Kidney epithelial cell (primary cell): ENCODE measurements around the gene SLC25A23. TPM values are rescaled to one million over a fixed set of nuclear protein-coding genes. Genes with fewer than 3 reads are reported as not detected.

Experiments used
- DNase-seq: peaks from one replicate; pipeline ENCODE4 v3.0.0-alpha.2; 2010; ENCODE audit warnings: low read depth
- H3K27me3 ChIP-seq: 2 replicates; pipeline ENCODE4 v1.6.0; 2011; ENCODE audit warnings: low read length; ENCODE audit not compliant: control insufficient read depth, insufficient read depth
- H3K36me3 ChIP-seq: 2 replicates; pipeline ENCODE4 v1.5.1; 2011; ENCODE audit warnings: low read length; ENCODE audit not compliant: control insufficient read depth, insufficient read depth
- H3K4me3 ChIP-seq: 2 replicates; pipeline ENCODE4 v1.5.1; 2011; ENCODE audit warnings: low read depth, mild to moderate bottlenecking, control low read depth, low read length
- total RNA-seq: library from RNA; depleted of rRNA; stranded (reverse); fragments of >200 nt; gene quantifications from 2 replicates; pipeline ENCODE4 v1.2.3, GENCODE V29; 2015
- TF ChIP-seq, protein P1 (sequence below): IDR thresholded peaks from 2 replicates; pipeline ENCODE4 v1.5.1; 2011; ENCODE audit warnings: mild to moderate bottlenecking, moderate library complexity, low read length, control low read depth, inconsistent platforms; ENCODE audit not compliant: insufficient read depth, poor library complexity, severe bottlenecking

The SLC25A23 gene
- total RNA-seq, 1 donor from 2014 or later = 68.6 TPM

DNA sequence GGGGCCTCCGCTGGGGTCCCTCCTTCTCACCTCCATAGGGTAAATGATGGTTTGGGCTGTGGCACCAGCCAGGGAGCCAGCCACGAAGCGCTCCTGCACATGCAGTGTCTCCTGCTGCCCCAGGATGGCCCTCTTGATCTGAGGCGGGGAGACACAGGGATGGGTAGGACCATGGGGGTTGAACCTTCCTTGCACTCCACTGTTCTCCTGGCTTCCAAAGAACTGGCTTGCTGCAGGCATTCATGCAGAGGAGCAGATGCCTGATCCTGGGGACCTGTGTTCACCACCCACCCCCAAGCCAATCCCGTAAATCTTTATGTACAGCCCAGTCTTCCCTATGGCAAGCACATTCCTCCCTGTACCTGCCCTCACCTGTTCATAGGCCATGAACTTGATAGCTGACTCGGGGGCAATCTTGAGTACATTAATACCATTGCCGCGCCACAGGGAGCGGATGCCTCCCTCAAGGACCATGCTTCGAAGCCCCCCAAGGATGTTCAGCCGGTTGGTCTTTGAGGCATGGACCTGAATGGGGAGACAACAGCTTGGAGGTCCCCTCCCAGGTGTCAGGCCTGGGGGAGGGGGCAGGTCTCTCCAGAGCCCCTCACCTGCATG is 5.5 kb downstream of the SLC25A23 start:
- no peak for DNase-seq
- Histone ChIP-seq H3K27me3 (no peaks in the 10 kb centered on the region), H3K4me3 (no peak overlapping the region), H3K36me3 (peaks cover 2% of the 10 kb centered on the region)
- TF ChIP-seq, protein P1, sequence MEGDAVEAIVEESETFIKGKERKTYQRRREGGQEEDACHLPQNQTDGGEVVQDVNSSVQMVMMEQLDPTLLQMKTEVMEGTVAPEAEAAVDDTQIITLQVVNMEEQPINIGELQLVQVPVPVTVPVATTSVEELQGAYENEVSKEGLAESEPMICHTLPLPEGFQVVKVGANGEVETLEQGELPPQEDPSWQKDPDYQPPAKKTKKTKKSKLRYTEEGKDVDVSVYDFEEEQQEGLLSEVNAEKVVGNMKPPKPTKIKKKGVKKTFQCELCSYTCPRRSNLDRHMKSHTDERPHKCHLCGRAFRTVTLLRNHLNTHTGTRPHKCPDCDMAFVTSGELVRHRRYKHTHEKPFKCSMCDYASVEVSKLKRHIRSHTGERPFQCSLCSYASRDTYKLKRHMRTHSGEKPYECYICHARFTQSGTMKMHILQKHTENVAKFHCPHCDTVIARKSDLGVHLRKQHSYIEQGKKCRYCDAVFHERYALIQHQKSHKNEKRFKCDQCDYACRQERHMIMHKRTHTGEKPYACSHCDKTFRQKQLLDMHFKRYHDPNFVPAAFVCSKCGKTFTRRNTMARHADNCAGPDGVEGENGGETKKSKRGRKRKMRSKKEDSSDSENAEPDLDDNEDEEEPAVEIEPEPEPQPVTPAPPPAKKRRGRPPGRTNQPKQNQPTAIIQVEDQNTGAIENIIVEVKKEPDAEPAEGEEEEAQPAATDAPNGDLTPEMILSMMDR = no peak

DNA sequence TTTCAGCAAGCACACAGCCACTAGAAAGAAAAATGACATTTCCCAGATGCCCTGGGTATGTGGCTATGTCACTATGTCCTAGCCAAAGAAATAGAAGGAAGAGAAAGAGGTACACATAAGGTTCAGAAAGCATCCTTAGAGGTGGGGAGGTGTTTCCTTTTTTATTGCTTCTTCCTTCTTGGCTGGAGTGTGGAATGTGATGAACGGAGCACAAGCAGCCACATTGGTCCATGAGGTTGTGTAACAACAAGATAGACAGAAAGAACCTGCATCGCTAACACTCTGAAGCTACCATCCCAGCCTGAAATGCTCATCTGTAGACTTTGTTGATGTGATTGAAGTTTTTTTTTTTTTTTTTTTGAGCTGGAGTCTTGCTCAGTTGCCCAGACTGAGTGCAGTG is 6.7 kb downstream of the SLC25A23 start:
- Histone ChIP-seq H3K4me3 (no peak overlapping the region), H3K36me3 (peaks cover 2% of the 10 kb centered on the region), H3K27me3 (no peaks in the 10 kb centered on the region)
- TF ChIP-seq, protein P1 = no peak
- DNase-seq = no peak

DNA sequence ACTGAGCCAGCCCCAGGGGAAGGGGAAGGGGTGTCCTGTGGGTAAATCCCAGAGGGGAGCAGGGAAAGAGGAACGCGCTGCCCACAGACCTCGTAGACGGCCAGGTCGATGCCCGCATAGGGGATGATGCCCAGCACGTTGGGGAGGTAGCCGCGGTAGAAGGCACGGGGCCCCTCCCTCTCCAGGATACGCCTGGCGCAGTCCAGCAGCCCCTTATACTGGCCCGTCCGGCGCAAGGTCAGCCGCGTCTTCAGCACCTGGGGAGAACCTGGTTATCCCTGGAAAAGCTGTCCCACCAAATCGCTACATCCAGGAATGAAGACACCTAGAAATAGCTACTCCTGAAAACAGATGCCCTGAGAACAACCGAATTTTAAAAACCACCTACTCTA is 7.4 kb downstream of the SLC25A23 start:
- H3K27me3 ChIP-seq = no peaks in the 10 kb centered on the region
- H3K36me3 ChIP-seq = peaks cover 2% of the 10 kb centered on the region
- DNase-seq = no peak
- TF ChIP-seq, protein P1 = no peak
- no peak overlapping the region for H3K4me3 ChIP-seq

DNA sequence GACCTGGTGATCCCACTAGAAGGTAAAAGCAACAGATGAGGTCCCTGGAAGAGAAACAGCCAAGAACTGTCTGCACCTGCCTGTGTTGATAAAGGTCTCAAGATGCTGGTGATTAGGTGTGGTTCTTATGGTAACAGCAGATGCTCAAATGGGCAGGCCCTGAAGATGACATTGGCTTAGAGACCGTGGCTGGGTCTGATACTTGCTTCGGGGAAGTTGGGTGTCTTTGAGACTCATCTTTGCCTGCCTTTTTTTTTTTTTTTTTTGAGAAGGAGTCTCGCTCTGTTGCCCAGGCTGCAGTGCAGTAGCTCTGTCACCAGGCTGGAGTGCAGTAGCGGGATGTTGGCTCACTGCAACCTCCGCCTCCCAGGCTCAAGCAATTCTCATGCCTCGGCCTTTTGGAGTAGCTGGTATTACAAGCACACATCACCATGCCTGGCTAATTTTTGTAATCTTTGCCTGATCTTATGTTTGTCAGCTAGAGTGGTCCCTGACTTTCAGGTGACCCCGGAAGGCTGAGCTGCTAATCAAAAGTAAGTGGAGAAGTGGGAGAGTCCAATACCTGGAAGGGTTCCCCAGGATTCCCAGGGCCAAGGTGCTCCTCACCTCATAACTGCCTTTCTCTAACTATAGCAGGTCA is 7.9 kb downstream of the SLC25A23 start:
- no peak for DNase-seq
- Histone ChIP-seq H3K27me3 (no peaks in the 10 kb centered on the region), H3K4me3 (no peak overlapping the region), H3K36me3 (peaks cover 2% of the 10 kb centered on the region)
- TF ChIP-seq, protein P1 = no peak

DNA sequence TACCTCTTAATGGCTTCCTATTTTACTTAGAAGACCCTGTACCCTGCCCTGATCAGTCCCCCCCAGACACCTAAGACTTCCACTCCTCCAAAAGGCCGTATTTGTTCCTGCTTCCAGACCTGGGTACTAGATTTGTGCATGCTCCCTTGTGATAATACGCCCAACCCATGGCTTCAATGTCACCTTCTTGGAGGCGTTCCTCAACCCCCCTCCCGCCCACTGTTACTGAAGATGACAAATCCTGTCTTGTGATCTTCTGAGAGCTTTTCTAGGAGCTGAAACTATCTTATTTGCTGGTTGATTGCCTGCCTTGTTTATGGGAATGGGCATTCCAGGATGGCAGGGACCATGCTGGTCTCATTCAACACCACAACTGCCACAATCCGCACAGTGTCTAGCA is 9.4 kb downstream of the SLC25A23 start:
- no peak for DNase-seq
- no peaks in the 10 kb centered on the region for H3K27me3 ChIP-seq
- TF ChIP-seq, protein P1 = no peak

DNA sequence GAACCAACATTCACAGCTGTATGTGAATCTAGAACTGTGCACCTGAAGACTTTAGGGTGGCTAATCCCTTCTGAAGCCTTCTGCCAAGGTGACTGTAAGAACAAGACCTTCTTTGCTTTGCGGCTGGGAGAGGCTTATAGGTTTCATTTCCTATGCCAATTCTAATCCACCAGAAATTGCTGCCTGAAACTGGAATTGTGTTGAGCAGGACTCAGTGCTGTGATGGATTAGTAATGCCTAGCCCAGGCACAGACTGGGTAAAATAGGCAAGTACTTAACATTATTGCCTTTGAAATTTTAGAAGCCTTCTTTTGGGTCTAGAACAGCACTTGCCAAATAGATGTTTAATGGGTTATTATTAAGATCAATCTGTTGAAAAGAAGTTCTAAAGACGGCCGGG is 11.5 kb downstream of the SLC25A23 start:
- no peak for DNase-seq
- Histone ChIP-seq H3K4me3 (no peak overlapping the region), H3K27me3 (no peaks in the 10 kb centered on the region), H3K36me3 (no peaks in the 10 kb centered on the region)
- TF ChIP-seq, protein P1 = no peak

More for the DNA sequence above, 9.4 kb downstream of the SLC25A23 start:
- peaks cover 2% of the 10 kb centered on the region for H3K36me3 ChIP-seq
- H3K4me3 ChIP-seq = no peak overlapping the region
